GM19467 (cell line): ENCODE results near the gene SLC49A3.
"Not testable (repeated sequence)": the region's sequence is repeated elsewhere in the genome, so short reads cannot be mapped to it uniquely, and the experiment has no call there.

Source experiments
- ATAC-seq: cut with Tn5 transposase; IDR thresholded peaks from one replicate; pipeline ENCODE4 v1.9.1; 2021; ENCODE audit warnings: mild to moderate bottlenecking, moderate library complexity; ENCODE audit not compliant: unreplicated experiment

The SLC49A3 gene

GRCh38 chr4:703336-704197, 14.6 kb upstream of the SLC49A3 start:
- ATAC-seq, result no peak

DNA sequence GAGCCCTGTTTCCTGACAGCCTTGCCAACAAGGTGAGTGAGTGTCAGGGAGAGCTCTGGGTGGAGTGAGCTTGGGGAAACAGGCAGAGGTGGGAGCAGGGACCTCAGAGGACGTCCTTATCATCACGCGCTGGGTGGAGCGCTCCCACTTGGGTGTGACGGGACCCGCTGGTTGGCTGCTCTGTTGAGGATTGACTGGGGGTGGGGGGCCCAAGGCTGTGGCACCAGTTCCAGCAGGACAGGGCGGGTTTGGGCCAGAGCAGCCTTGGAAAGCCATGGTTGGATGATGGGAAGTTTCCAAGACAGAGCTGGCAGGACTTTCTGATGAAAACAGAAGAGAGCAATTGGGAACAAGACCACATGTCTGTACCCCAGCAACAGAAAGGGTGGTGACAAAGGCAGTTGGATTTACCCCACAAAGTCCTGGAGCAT, 13.7 kb upstream of the SLC49A3 start:
- ATAC-seq, result no peak

GRCh38 chr4:700587-701264, 11.8 kb upstream of the SLC49A3 start:
- no peak for ATAC-seq

GRCh38 chr4:699816-700580, 11.0 kb upstream of the SLC49A3 start:
- no peak for ATAC-seq

- ATAC-seq, result not testable (repeated sequence)
These were observed 5.5 kb upstream of the SLC49A3 start for GRCh38 chr4:694341-694940.

DNA sequence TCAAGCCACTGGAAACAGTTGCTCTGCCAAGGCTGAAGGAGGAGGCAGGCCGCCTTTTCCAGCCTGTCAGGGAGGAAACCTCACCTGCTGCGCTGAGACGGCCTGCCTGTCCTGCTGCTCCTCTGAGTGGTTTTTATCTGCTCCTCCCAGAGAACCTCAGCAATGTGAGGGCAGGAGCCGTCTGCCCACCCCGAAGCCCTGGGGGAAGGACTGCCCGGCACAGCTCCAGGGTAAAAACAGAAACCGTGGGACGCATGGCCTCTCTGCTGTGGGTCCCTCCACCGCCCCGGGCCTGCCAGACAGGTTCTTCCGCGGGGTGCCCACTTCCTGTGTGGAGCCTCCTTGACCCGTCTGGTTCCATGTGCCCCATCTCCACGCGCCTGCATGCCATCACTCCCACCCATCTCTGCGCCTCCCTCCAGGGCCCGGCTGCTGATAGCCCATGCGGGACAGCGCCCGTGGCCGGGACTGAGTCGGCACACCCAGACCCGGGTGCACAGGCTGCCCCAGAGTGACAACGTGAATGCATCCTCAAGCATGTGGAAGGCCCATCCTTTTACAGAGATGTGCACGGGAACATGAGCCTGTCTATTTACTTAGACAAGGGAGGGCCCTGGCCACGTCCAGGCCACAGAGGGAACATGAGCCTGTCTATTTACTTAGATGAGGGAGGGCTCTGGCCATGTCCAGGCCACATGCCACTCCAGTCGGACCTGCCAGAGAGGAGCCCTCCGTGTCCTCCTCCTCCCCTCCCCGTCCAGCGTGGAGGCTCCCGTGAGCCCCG, 4.0 kb upstream of the SLC49A3 start:
- no peak for ATAC-seq

DNA sequence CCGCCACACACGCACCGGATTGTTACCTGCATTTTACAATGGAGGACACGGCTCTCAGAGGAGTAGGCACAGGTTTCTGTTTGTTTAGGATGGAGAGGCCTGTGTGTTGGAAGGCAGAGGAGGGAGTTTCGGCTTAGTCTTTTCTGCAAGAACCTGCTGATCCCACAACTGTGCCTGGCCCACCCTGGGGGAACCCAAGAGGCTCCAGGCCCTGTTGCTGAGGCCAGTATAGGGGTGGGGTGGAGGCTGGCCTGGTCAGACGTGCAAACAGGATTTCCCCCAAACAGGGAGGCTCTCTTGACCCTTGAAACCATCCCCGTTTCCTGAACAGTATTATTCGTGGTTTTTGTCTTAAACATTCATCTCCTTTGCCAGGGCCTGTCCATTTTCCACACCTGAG, 772 bp upstream of the SLC49A3 start:
- ATAC-seq, result no peak

- ATAC-seq, result no peak
These were observed 739 bp downstream of the SLC49A3 start for GRCh38 chr4:687971-688853.

GRCh38 chr4:687048-687970, 1.6 kb downstream of the SLC49A3 start:
- ATAC-seq, result no peak

DNA sequence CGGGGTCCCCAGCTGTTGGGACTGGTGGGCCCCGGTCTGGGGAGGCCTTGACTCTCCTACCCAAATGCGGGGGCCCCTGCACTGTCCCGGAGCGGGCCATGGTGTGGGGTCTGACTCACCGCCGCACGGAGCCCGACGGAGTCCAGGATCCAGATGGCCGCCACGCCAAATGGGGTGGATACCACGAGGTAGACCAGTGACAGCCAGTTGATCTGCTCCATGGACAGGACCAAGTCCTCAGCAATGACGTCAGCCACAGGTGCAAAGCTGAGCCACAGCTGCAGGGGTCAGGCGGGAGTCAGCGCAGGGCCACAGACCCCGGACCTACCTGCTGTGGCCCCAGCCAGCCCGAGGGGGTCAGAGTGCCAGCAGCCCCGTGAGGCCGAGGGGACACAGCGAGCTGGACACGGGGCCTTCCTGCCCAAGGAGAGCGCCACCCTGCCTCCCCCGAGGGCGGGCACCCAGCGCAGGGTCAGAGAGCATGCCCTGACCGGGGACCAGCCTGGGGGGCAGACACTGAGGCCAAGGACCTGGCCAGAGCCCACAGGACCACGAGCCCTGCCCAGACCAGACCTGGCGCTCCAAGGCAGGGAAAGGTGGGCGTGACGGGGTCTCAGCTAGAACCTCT, 2.4 kb downstream of the SLC49A3 start:
- no peak for ATAC-seq

GRCh38 chr4:685679-686412, 3.1 kb downstream of the SLC49A3 start:
- ATAC-seq, result no peak

- ATAC-seq, result no peak
These were observed 4.2 kb downstream of the SLC49A3 start for GRCh38 chr4:684623-685327.

DNA sequence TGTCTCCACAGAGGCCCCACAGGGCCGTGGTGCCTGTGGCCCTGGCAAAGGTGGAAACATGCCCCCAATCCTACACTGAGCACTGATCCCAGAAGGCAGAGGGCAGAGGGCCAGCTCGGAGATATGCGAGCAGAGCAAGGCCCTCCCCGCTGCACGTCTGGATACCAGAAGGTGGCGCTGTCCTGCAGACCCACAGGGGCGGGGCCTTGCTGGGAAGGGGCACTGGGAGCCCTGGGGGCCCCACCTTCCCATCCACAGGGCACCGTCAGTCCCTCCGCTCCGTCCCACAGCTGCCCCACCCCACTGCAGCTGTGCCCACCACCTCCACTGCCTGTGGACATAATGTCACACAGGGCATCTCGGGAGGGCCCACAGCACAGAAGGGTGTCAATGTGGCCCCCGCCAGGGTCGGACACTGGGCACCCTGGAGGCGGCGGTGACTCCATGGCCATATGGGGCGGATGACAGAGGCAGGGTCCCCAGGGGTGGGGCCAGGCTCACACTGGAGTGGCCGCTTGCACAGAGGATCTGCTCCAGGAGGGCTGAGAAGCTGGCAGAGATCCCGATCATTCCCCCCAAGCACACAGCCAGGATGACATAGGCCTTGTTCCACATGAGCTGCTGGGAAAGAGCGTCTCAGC, 4.8 kb downstream of the SLC49A3 start:
- no peak for ATAC-seq

DNA sequence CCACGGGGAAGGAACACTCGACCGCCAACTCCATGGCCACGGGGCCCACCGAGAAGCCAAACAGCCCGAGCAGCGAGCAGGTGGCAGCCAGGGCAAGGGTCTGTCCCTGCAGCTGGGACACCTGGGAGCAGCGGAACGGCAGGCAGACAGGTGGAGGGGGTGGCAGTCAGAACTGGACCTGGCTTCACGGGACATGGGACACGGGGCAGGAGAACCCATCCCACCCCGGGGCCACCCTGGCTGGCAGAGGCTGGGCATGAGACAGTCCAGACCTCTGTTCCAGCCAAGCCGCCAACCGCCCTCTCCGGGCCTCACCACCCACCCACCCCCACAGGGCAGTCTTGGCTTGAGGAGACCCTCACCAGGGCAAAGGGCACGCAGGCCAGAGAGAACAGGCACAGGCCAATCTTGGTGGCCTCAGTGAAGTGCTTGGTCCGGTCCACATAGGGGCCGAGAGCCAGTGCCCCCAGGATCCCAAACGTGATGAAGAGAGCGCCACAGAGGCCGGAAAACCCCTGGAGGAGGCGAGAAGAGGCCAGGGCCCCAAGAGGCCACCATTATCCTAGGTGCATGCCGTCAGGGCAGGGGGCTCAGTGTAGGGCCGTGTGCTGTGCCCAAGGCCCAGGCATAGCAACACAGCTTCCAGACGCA, 5.6 kb downstream of the SLC49A3 start:
- no peak for ATAC-seq

DNA sequence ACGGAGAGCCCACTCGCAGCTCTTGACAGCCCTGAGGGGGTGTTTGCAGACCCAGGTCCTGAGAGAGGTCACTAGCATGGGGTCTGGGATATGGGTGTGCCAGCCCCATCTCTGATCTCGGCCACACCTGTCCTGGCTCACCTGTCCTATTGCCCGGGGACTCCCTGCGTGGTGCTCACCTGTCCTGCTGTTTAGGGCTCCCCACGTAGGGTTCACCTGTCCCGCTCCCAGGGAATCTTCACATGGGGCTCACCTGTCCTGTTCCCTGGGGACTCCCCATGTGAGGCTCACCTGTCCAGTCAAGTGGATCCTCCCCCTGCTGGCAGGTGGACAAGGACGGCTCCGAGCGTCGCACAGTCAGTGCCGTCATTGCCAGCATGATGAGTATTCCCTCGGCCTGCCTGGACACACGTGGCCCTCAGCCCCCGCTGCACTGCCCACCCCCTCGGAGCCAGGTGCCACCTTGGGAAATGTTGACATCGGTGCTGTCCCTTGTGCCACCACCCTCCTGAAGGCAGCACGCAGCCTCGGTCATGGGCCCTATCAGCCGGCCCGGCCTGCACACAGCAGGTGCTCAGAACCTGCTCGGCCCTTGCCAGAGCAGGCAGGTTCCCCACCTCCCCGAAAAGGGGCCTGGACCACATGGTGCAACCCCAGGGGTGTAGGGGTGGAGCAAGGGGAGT, 6.3 kb downstream of the SLC49A3 start:
- ATAC-seq, result no peak
